Measurements from ENCODE around the gene RERE. TPM values are rescaled to one million over a fixed set of nuclear protein-coding genes. Genes with fewer than 3 reads are reported as not detected.

RERE gene
- total RNA-seq, 1 donor from 2014 or later: 124 TPM

DNA sequence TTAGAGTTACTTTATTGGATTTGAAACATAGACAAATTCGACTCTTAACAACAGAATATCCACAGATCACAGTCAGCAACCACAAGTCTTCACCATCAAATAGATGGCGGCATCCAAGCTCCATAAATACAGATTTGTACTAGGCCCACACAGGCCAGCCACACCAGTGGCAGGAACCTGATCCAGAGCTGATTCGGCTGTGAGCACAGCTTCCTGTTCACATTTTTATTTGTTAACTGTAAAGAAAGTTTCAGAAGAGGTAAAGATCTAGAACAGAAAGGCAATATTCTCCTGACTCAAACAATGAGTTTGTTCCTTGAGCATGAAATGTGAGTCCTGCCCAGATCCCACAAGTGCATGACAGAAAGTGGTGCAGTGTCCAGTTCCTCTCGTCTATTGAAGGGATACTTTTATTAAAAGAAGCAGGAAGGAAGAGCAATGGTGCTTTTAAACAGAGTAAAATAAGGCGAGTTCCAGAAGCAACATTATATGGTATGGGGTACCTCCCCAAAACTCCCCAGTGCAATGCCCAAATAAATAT, 293.7 kb downstream of the RERE start:
- H3K4me2 ChIP-seq (ENCODE audit: low read length): no peak overlapping the region
- no peaks in the 10 kb centered on the region for H3K36me3 ChIP-seq (ENCODE audit: insufficient read depth, low read length)
- Mint-ChIP-seq H3K27me3 (ENCODE audit: low read depth, unreplicated experiment) (no peaks in the 10 kb centered on the region), H3K27ac (ENCODE audit: unreplicated experiment) (peak overlapping the region; percentile 65), H3K36me3 (ENCODE audit: low read depth, unreplicated experiment) (peaks cover 5% of the 10 kb centered on the region), H3K4me1 (ENCODE audit: low read depth, unreplicated experiment) (peaks cover 23% of the 10 kb centered on the region), H3K4me3 (ENCODE audit: unreplicated experiment) (no peak overlapping the region), H3K9me3 (ENCODE audit: unreplicated experiment) (no peaks in the 10 kb centered on the region)
- H3K4me3 ChIP-seq (ENCODE audit: insufficient read depth, low read depth, low read length): no peak overlapping the region
- DNase-seq (ENCODE audit: low read depth) (no peak), FAIRE-seq (no peak)
- peaks cover 23% of the 10 kb centered on the region for H3K4me1 ChIP-seq (ENCODE audit: insufficient read depth, low read length)
- no peak for TF ChIP-seq EZH2 (IDR thresholded peaks at IDR 0.05; ENCODE audit: insufficient read depth, low read length)
- TF ChIP-seq, protein P1, sequence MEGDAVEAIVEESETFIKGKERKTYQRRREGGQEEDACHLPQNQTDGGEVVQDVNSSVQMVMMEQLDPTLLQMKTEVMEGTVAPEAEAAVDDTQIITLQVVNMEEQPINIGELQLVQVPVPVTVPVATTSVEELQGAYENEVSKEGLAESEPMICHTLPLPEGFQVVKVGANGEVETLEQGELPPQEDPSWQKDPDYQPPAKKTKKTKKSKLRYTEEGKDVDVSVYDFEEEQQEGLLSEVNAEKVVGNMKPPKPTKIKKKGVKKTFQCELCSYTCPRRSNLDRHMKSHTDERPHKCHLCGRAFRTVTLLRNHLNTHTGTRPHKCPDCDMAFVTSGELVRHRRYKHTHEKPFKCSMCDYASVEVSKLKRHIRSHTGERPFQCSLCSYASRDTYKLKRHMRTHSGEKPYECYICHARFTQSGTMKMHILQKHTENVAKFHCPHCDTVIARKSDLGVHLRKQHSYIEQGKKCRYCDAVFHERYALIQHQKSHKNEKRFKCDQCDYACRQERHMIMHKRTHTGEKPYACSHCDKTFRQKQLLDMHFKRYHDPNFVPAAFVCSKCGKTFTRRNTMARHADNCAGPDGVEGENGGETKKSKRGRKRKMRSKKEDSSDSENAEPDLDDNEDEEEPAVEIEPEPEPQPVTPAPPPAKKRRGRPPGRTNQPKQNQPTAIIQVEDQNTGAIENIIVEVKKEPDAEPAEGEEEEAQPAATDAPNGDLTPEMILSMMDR (IDR thresholded peaks at IDR 0.05; ENCODE audit: insufficient read depth, low read depth, low read length): no peak
- H3K27ac ChIP-seq (ENCODE audit: low read depth, low read length): no peak overlapping the region
- H3K9ac ChIP-seq (ENCODE audit: low read length): no peak overlapping the region
- no peak overlapping the region for H2AFZ ChIP-seq (ENCODE audit: low read depth, low read length)
- H4K20me1 ChIP-seq (ENCODE audit: insufficient read depth, low read length): no peaks in the 10 kb centered on the region
- no peaks in the 10 kb centered on the region for H3K9me3 ChIP-seq (ENCODE audit: insufficient read depth, low read depth, low read length)
- peaks cover 16% of the 10 kb centered on the region for H3K79me2 ChIP-seq (ENCODE audit: insufficient read depth, low read length)
- H3K27me3 ChIP-seq (ENCODE audit: insufficient read depth, low read length): no peaks in the 10 kb centered on the region

DNA sequence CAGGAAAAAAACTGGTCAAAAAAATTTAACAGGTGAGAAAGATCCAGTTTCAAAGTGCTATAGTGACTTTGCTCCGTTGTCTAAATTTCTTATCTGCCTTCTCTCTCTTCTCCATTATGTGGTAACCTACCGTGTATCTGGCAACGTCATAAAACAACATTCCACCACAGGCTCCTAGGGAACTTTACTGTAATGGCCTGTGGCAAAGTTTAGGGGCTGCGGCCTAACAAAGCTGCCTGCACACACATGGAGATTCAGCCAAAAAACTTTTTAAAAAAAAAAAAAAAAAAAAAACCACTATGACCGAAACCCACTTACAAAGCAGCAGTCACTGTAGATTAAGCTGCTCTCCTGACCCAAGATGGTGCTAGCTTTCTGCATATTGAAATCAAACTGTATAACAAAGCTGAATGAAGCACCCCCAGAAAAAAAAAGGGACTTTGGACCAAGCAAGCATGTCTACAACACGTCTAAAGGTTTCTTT, 296.9 kb downstream of the RERE start:
- H3K9ac ChIP-seq (ENCODE audit: low read length): no peak overlapping the region
- Mint-ChIP-seq H3K4me3 (ENCODE audit: unreplicated experiment) (no peak overlapping the region), H3K9me3 (ENCODE audit: unreplicated experiment) (no peaks in the 10 kb centered on the region), H3K27ac (ENCODE audit: unreplicated experiment) (no peak overlapping the region), H3K4me1 (ENCODE audit: low read depth, unreplicated experiment) (peaks cover 32% of the 10 kb centered on the region), H3K27me3 (ENCODE audit: low read depth, unreplicated experiment) (no peaks in the 10 kb centered on the region), H3K36me3 (ENCODE audit: low read depth, unreplicated experiment) (peaks cover 7% of the 10 kb centered on the region)
- H3K27me3 ChIP-seq (ENCODE audit: insufficient read depth, low read length): no peaks in the 10 kb centered on the region
- no peak overlapping the region for H2AFZ ChIP-seq (ENCODE audit: low read depth, low read length)
- H4K20me1 ChIP-seq (ENCODE audit: insufficient read depth, low read length): peaks cover 6% of the 10 kb centered on the region
- H3K4me3 ChIP-seq (ENCODE audit: insufficient read depth, low read depth, low read length): no peak overlapping the region
- no peak overlapping the region for H3K4me2 ChIP-seq (ENCODE audit: low read length)
- no peaks in the 10 kb centered on the region for H3K9me3 ChIP-seq (ENCODE audit: insufficient read depth, low read depth, low read length)
- no peak for FAIRE-seq
- TF ChIP-seq EZH2 (IDR thresholded peaks at IDR 0.05; ENCODE audit: insufficient read depth, low read length): no peak
- TF ChIP-seq, protein P1 (IDR thresholded peaks at IDR 0.05; ENCODE audit: insufficient read depth, low read depth, low read length): no peak
- peaks cover 22% of the 10 kb centered on the region for H3K4me1 ChIP-seq (ENCODE audit: insufficient read depth, low read length)
- no peaks in the 10 kb centered on the region for H3K36me3 ChIP-seq (ENCODE audit: insufficient read depth, low read length)
- H3K79me2 ChIP-seq (ENCODE audit: insufficient read depth, low read length): peaks cover 20% of the 10 kb centered on the region
- peak; percentile 20 for DNase-seq (ENCODE audit: low read depth)
- no peak overlapping the region for H3K27ac ChIP-seq (ENCODE audit: low read depth, low read length)

- Mint-ChIP-seq H3K9me3 (ENCODE audit: unreplicated experiment) (no peaks in the 10 kb centered on the region), H3K27me3 (ENCODE audit: low read depth, unreplicated experiment) (no peaks in the 10 kb centered on the region), H3K4me1 (ENCODE audit: low read depth, unreplicated experiment) (peaks cover 25% of the 10 kb centered on the region), H3K36me3 (ENCODE audit: low read depth, unreplicated experiment) (peaks cover 7% of the 10 kb centered on the region), H3K4me3 (ENCODE audit: unreplicated experiment) (no peak overlapping the region), H3K27ac (ENCODE audit: unreplicated experiment) (no peak overlapping the region)
- H2AFZ ChIP-seq (ENCODE audit: low read depth, low read length): no peak overlapping the region
- H3K9ac ChIP-seq (ENCODE audit: low read length): no peak overlapping the region
- H3K27me3 ChIP-seq (ENCODE audit: insufficient read depth, low read length): no peaks in the 10 kb centered on the region
- no peaks in the 10 kb centered on the region for H3K36me3 ChIP-seq (ENCODE audit: insufficient read depth, low read length)
- H3K9me3 ChIP-seq (ENCODE audit: insufficient read depth, low read depth, low read length): no peaks in the 10 kb centered on the region
- peaks cover 18% of the 10 kb centered on the region for H3K79me2 ChIP-seq (ENCODE audit: insufficient read depth, low read length)
- DNase-seq (ENCODE audit: low read depth) (no peak), FAIRE-seq (no peak)
- H3K4me3 ChIP-seq (ENCODE audit: insufficient read depth, low read depth, low read length): no peak overlapping the region
- no peak overlapping the region for H3K27ac ChIP-seq (ENCODE audit: low read depth, low read length)
- H4K20me1 ChIP-seq (ENCODE audit: insufficient read depth, low read length): peaks cover 6% of the 10 kb centered on the region
- peaks cover 8% of the 10 kb centered on the region for H3K4me1 ChIP-seq (ENCODE audit: insufficient read depth, low read length)
- TF ChIP-seq EZH2 (IDR thresholded peaks at IDR 0.05; ENCODE audit: insufficient read depth, low read length): no peak
- TF ChIP-seq, protein P1 (IDR thresholded peaks at IDR 0.05; ENCODE audit: insufficient read depth, low read depth, low read length): no peak
- H3K4me2 ChIP-seq (ENCODE audit: low read length): no peak overlapping the region
Observed at GRCh38 chr1:8519167-8519566, 298.3 kb downstream of the RERE start.
